DMS 273 (cell line): Measurements from ENCODE around the gene IGSF8.

Experiments
- DNase-seq: peaks from one replicate; lab custom pipeline; 2025; ENCODE audit not compliant: unreplicated experiment; lab: John Stamatoyannopoulos, UW

The IGSF8 gene

GRCh38 chr1:160043543-160043942 is 54.9 kb downstream of the IGSF8 start:
- DNase-seq: no peak
